Measurements from ENCODE around the gene PARD3.
A peak's percentile ranks its signal among the peaks of the same experiment; 100 is the strongest.

DNA sequence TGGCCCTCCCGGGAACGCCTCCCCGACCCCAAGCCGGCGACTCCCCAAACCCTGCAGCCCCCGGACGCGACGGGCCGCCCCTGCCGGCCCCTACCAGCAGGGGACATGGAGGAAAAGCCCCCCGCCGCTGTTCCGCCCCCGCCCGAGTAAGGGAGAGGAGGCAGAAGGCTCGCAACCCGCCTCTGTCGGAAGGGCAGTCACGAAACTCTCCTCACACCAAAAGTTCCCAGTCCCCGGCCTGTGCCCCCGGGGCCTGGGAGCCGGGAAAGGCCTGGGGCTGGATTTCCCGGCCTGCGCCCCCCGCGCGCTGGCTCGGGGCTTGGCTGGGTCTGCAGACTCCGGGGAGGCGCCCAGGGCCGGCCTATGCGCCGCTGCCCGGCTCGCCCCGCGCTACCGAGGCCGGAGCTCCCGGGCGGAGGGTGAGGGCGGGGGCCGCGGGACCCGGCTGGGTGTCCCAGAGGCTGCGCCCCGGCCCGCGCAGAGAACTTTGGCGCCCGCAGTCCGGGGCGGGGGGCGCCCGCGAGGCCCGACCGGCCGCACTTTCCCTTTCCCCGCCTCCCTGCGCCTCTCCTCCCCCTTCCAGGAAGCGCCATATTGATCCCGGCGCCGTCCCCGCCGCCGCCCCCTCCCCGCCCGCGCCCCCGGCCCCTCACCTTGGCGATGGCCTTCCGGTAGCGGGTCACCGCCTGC is 728 bp downstream of the PARD3 start:
- TF ChIP-seq, protein P1, sequence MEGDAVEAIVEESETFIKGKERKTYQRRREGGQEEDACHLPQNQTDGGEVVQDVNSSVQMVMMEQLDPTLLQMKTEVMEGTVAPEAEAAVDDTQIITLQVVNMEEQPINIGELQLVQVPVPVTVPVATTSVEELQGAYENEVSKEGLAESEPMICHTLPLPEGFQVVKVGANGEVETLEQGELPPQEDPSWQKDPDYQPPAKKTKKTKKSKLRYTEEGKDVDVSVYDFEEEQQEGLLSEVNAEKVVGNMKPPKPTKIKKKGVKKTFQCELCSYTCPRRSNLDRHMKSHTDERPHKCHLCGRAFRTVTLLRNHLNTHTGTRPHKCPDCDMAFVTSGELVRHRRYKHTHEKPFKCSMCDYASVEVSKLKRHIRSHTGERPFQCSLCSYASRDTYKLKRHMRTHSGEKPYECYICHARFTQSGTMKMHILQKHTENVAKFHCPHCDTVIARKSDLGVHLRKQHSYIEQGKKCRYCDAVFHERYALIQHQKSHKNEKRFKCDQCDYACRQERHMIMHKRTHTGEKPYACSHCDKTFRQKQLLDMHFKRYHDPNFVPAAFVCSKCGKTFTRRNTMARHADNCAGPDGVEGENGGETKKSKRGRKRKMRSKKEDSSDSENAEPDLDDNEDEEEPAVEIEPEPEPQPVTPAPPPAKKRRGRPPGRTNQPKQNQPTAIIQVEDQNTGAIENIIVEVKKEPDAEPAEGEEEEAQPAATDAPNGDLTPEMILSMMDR (IDR thresholded peaks at IDR 0.05; ENCODE audit: extremely low read depth in 1 of 2, insufficient read depth in 1 of 2, low read depth in 1 of 2, low read length in 2 of 2), result peak in 1 of 2 donors; percentile 18
- TF ChIP-seq, protein P2, sequence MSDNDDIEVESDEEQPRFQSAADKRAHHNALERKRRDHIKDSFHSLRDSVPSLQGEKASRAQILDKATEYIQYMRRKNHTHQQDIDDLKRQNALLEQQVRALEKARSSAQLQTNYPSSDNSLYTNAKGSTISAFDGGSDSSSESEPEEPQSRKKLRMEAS (IDR thresholded peaks at IDR 0.05; ENCODE audit: insufficient read depth, insufficient read length), result no peak
- TF ChIP-seq POLR2A (IDR thresholded peaks at IDR 0.05; ENCODE audit: low read depth, low read length) (peak; percentile 36), POLR2AphosphoS5 (IDR thresholded peaks at IDR 0.05; ENCODE audit: insufficient read depth, low read depth, low read length) (peak; percentile 33), EZH2 (IDR thresholded peaks at IDR 0.05; ENCODE audit: borderline replicate concordance, low read depth, low read length, severe bottlenecking) (no peak)
